Glomerular visceral epithelial cell (primary cell): ENCODE measurements around the gene FAM161A.

Experiments
- DNase-seq: peaks from one replicate; pipeline ENCODE4 v3.0.0-alpha.2; 2016; ENCODE audit errors: extremely low spot score

Gene FAM161A

DNA sequence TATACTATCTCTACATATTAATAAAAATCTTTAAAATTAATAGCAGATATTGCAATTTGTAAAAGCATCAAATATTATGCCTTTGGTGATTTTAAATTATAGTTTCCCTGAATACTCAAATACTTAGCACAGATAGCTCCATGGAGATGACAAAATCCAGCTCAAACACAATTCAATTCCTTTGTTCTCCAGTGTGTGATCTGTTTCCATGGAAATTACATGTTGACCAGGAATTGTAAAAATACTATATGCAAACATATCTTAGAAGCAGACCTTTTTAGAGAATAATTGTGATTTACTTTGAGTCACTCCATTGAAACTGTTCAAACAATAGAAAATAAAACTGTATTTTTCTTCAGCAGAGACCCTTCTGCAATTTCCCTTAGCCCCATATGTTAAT is 68.3 kb downstream of the FAM161A start:
- DNase-seq: no peak

DNA sequence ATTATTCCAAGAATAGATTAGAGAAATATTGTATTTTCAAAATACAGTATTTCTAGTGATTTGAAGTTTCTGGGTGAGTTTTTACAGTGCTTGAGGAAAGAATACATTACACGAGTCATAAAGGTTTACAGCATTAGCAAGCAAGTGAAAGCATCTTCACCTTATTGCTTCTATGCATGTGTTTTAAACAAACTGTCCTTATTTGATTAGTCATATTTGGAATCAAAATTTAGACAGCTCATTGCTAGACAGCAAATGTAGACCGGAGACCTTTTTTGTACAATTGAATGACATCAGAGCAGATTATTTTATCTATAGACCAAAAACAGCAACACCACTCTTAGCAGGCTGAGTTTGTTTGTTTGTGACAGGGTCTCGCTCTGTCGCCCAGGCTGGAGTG is 69.2 kb downstream of the FAM161A start:
- no peak for DNase-seq

DNA sequence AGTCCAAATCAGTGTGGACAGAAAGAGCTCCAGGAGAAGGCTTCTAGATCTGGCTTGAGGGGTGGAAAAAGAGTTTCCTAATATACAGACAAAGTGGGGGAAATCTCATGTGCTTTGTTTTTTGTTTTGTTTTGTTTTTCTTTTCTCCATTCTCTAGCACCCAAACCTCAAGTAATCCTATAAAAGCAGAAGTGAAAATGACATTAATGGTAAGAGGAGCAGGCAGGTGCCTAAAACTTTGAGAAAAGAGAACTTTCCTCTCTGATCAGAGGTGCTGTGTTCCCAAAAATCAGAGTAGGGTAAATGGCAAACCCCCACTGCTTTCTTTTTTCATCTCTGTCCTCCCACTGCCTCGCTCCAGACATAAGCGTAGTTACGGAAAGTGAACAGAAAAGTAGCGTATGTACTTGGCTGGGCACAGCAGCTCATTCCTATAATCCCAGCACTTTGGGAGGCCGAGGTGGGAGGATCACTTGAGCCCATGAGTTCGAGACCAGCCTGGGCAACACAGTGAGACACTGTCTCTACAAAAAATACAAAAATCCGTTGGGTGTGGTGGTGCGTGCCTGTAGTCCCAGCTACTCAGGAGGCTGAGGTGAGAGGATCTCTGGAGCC is 77.8 kb downstream of the FAM161A start:
- no peak for DNase-seq
